HL-60 (cell line): ENCODE data around the gene TBL3.

Experiments used
- GABPA ChIP-seq: IDR thresholded peaks from 2 replicates; pipeline ENCODE4 v1.6.1; 2012; ENCODE audit warnings: low read depth
- POLR2AphosphoS5 ChIP-seq: IDR thresholded peaks from 2 replicates; pipeline ENCODE4 v1.6.1; 2012; ENCODE audit warnings: low read depth
- REST ChIP-seq: IDR thresholded peaks from 2 replicates; pipeline ENCODE4 v1.6.1; 2012; ENCODE audit warnings: low read depth; ENCODE audit not compliant: insufficient replicate concordance
- SPI1 ChIP-seq: IDR thresholded peaks from 2 replicates; pipeline ENCODE4 v1.6.1; 2012; ENCODE audit warnings: low read depth, mild to moderate bottlenecking, borderline replicate concordance
- TF ChIP-seq, protein P1 (sequence below): IDR thresholded peaks from one replicate; pipeline ENCODE4 v1.5.1; 2011; ENCODE audit warnings: low read length, control low read depth, inconsistent platforms; ENCODE audit not compliant: insufficient read depth

GRCh38 chr16:1966460-1966859 is 5.4 kb upstream of the TBL3 start, which contains the start of gene RNF151:
- TF ChIP-seq, protein P1, sequence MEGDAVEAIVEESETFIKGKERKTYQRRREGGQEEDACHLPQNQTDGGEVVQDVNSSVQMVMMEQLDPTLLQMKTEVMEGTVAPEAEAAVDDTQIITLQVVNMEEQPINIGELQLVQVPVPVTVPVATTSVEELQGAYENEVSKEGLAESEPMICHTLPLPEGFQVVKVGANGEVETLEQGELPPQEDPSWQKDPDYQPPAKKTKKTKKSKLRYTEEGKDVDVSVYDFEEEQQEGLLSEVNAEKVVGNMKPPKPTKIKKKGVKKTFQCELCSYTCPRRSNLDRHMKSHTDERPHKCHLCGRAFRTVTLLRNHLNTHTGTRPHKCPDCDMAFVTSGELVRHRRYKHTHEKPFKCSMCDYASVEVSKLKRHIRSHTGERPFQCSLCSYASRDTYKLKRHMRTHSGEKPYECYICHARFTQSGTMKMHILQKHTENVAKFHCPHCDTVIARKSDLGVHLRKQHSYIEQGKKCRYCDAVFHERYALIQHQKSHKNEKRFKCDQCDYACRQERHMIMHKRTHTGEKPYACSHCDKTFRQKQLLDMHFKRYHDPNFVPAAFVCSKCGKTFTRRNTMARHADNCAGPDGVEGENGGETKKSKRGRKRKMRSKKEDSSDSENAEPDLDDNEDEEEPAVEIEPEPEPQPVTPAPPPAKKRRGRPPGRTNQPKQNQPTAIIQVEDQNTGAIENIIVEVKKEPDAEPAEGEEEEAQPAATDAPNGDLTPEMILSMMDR: no peak
- TF ChIP-seq POLR2AphosphoS5 (no peak), REST (no peak), SPI1 (no peak), GABPA (no peak)
